ENCODE measurements around the gene DFFB.

Gene DFFB

DNA sequence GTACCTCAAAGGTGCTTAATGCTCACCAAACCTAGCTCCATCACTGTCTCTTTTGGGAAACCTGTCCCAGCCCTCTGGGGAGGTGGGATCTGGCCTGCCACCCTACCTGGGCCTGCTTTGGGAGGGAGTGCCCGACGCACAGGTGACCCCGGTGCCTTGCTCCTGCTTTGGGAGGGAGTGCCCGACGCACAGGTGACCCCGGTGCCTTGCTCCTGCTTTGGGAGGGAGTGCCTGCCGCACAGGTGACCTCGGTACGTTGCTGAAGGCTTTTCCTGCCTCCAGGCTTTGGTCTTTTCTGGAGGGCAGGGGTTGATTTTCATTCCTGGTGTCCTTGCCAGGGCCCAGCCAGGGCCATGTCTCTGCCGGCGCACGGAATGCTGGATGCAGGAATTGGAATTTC, 68.0 kb downstream of the DFFB start:
- no peak for TF ChIP-seq TAF1 (IDR thresholded peaks at IDR 0.05; ENCODE audit: borderline replicate concordance, insufficient read depth, low read length)
- TF ChIP-seq SIN3A (IDR thresholded peaks at IDR 0.05; ENCODE audit: borderline replicate concordance, insufficient read depth, low read length) = no peak
- TF ChIP-seq FOXP2 (optimal IDR thresholded peaks at IDR 0.05; ENCODE audit: borderline replicate concordance, extremely low read depth, extremely low read length, insufficient read depth) = no peak
- TF ChIP-seq, protein P1, sequence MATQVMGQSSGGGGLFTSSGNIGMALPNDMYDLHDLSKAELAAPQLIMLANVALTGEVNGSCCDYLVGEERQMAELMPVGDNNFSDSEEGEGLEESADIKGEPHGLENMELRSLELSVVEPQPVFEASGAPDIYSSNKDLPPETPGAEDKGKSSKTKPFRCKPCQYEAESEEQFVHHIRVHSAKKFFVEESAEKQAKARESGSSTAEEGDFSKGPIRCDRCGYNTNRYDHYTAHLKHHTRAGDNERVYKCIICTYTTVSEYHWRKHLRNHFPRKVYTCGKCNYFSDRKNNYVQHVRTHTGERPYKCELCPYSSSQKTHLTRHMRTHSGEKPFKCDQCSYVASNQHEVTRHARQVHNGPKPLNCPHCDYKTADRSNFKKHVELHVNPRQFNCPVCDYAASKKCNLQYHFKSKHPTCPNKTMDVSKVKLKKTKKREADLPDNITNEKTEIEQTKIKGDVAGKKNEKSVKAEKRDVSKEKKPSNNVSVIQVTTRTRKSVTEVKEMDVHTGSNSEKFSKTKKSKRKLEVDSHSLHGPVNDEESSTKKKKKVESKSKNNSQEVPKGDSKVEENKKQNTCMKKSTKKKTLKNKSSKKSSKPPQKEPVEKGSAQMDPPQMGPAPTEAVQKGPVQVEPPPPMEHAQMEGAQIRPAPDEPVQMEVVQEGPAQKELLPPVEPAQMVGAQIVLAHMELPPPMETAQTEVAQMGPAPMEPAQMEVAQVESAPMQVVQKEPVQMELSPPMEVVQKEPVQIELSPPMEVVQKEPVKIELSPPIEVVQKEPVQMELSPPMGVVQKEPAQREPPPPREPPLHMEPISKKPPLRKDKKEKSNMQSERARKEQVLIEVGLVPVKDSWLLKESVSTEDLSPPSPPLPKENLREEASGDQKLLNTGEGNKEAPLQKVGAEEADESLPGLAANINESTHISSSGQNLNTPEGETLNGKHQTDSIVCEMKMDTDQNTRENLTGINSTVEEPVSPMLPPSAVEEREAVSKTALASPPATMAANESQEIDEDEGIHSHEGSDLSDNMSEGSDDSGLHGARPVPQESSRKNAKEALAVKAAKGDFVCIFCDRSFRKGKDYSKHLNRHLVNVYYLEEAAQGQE (IDR thresholded peaks at IDR 0.05; ENCODE audit: insufficient read depth in 1 of 2, low read depth in 2 of 2, low read length in 2 of 2) = no peak
- TF ChIP-seq POLR2AphosphoS5 (IDR thresholded peaks at IDR 0.05; ENCODE audit: low read depth, low read length) = no peak

DNA sequence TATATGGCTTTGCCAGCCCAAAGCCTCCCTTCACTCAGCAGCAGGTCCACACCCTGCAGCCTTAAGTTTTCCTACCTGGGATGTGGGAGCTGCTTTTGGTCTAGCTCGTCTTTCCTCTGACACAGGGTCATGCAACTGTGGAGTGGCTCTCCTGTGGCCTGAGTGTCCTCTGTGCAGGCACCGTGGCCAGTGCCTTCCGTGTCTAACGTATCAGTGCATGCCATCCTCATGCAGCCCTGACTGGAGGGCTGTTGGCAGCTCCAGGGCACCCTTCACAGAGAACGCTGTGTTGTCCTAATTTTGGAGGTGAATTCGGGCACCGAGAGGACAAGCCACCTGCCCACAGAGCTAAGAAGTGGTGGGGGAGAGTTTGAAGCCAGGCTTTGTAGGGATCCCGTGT, 68.5 kb downstream of the DFFB start:
- TF ChIP-seq TAF1 (IDR thresholded peaks at IDR 0.05; ENCODE audit: borderline replicate concordance, insufficient read depth, low read length) (no peak), SIN3A (IDR thresholded peaks at IDR 0.05; ENCODE audit: borderline replicate concordance, insufficient read depth, low read length) (no peak), FOXP2 (optimal IDR thresholded peaks at IDR 0.05; ENCODE audit: borderline replicate concordance, extremely low read depth, extremely low read length, insufficient read depth) (no peak), POLR2AphosphoS5 (IDR thresholded peaks at IDR 0.05; ENCODE audit: low read depth, low read length) (no peak)
- TF ChIP-seq, protein P1 (IDR thresholded peaks at IDR 0.05; ENCODE audit: insufficient read depth in 1 of 2, low read depth in 2 of 2, low read length in 2 of 2) = no peak

DNA sequence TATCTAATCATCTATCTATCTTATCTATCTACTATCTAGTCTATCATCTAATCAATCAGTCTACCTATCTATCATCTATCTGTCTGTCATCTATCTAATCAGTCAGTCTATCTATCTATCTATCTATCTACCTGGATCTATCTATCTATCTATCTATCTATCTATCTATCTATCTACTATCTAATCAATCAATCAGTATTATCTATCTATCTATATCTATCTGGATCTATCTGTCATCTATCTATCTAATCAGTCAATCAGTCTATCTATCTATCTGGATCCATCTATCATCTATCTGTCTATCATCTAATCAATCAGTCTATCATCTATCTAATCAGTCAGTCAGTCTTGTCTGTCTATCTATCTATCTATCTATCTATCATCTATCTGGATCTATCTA, 69.7 kb downstream of the DFFB start:
- TF ChIP-seq POLR2AphosphoS5 (IDR thresholded peaks at IDR 0.05; ENCODE audit: low read depth, low read length) (no peak), SIN3A (IDR thresholded peaks at IDR 0.05; ENCODE audit: borderline replicate concordance, insufficient read depth, low read length) (no peak), FOXP2 (optimal IDR thresholded peaks at IDR 0.05; ENCODE audit: borderline replicate concordance, extremely low read depth, extremely low read length, insufficient read depth) (no peak), TAF1 (IDR thresholded peaks at IDR 0.05; ENCODE audit: borderline replicate concordance, insufficient read depth, low read length) (no peak)
- TF ChIP-seq, protein P1 (IDR thresholded peaks at IDR 0.05; ENCODE audit: insufficient read depth in 1 of 2, low read depth in 2 of 2, low read length in 2 of 2) = no peak

DNA sequence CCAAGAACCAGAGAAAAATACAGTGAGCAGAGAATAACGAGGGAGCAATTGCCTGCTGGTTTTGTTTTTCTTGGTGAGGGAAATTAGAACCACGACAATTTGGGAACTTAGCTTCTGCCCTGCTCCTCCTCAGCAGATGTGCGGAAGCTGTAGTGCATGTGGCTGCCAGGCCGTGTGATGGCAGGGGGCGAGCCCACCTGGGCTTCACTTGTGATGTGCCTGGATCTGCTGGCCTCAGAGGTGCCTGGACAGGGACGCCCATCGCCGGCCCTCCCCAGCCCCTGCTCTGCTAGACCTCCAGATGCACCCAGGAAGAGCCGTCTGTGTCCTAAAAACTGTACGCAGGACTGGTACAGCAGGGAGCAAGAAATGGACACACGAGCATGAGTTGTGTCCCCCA, 71.3 kb downstream of the DFFB start:
- TF ChIP-seq SIN3A (IDR thresholded peaks at IDR 0.05; ENCODE audit: borderline replicate concordance, insufficient read depth, low read length) = no peak
- TF ChIP-seq POLR2AphosphoS5 (IDR thresholded peaks at IDR 0.05; ENCODE audit: low read depth, low read length) = no peak
- no peak for TF ChIP-seq TAF1 (IDR thresholded peaks at IDR 0.05; ENCODE audit: borderline replicate concordance, insufficient read depth, low read length)
- TF ChIP-seq, protein P1 (IDR thresholded peaks at IDR 0.05; ENCODE audit: insufficient read depth in 1 of 2, low read depth in 2 of 2, low read length in 2 of 2) = no peak
- TF ChIP-seq FOXP2 (optimal IDR thresholded peaks at IDR 0.05; ENCODE audit: borderline replicate concordance, extremely low read depth, extremely low read length, insufficient read depth) = no peak

DNA sequence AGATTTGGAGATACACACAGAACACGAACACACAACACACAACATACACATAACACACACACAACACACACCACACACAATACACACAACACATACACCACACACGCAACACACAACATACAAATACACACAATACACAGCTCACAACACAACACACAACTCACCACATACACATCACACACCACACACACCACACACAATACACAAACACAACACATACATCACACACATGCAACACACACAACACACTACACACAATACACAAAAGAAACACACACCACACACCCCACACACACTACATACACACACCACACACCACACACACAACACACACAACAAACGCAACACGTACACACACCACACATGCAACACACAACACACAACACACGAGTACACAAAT, 71.8 kb downstream of the DFFB start:
- TF ChIP-seq POLR2AphosphoS5 (IDR thresholded peaks at IDR 0.05; ENCODE audit: low read depth, low read length) = no peak
- no peak for TF ChIP-seq SIN3A (IDR thresholded peaks at IDR 0.05; ENCODE audit: borderline replicate concordance, insufficient read depth, low read length)
- TF ChIP-seq, protein P1 (IDR thresholded peaks at IDR 0.05; ENCODE audit: insufficient read depth in 1 of 2, low read depth in 2 of 2, low read length in 2 of 2) = no peak
- TF ChIP-seq TAF1 (IDR thresholded peaks at IDR 0.05; ENCODE audit: borderline replicate concordance, insufficient read depth, low read length) = no peak
- TF ChIP-seq FOXP2 (optimal IDR thresholded peaks at IDR 0.05; ENCODE audit: borderline replicate concordance, extremely low read depth, extremely low read length, insufficient read depth) = no peak
